Stimulated activated CD4-positive, alpha-beta T cell treated with anti-CD3 and anti-CD28 coated beads, TNF-alpha, amount 100 ng/mL, for 4 hours (primary cell): ENCODE results near the gene GPC5.
"Not testable (repeated sequence)": the region's sequence is repeated elsewhere in the genome, so short reads cannot be mapped to it uniquely, and the experiment has no call there.

Experiments
- DNase-seq, 3 experiments: peaks; one replicate each; pipeline ENCODE4 v3.0.0-alpha.2; 2020; ENCODE audit warnings: low read depth in 3 of 3

GPC5 gene

GRCh38 chr13:91879360-91879759 lies 480.9 kb downstream of the GPC5 start:
- no peak for DNase-seq

DNA sequence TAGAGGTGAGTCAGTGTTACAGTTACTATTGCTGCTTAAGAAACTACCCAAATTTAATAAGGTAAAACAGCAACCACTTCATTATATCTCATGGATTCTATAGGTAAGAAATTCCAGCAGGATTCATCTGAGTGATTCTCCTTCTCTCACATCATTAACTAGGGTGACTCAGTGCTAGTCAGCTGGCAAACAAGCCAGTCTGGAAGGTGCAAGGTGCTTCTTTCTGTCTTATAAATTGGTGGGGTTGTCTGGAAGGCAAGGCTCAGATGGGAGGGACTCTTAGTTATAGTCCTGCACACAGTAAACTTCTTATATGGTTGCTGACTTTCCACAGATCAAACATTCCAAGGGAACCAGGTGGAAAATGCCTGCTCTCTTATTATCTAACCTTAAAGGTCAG lies 484.5 kb downstream of the GPC5 start:
- DNase-seq: no peak

DNA sequence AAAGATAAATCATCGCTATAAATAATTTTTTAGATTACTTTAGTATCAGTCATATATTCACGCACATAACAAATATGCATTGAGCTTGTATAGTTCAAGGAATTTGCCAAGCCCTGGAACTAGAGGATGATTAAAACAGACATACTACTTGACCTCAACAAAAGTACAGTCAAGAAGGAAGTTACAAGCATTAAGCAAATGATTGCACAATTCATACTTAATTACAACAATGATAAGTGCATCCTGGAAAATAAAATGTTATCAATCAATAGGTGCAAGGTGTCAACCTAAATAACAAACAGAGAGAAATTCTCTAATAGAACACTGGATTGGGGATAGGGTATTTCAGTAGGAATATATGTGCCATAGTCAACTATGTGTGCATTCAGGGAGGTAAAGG lies 491.2 kb downstream of the GPC5 start:
- no peak for DNase-seq

DNA sequence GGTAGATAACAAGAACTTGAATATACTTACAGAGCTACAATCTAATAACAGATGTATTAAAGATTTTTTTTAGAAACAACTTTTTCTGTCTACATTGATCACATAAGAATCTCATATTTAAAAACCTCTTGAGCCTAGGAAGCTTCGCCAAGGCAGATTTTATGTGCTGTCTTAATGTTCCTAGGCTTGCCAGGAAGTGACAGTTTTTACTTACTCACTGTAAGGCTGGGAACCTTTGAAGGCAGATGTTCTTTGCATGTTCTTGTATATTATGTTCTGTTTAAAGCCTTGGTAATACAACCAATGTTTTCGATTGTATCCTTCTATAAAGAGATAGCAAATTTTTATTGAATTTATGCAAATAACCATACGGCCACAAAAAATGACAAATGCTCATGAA lies 492.7 kb downstream of the GPC5 start:
- no peak for DNase-seq

DNA sequence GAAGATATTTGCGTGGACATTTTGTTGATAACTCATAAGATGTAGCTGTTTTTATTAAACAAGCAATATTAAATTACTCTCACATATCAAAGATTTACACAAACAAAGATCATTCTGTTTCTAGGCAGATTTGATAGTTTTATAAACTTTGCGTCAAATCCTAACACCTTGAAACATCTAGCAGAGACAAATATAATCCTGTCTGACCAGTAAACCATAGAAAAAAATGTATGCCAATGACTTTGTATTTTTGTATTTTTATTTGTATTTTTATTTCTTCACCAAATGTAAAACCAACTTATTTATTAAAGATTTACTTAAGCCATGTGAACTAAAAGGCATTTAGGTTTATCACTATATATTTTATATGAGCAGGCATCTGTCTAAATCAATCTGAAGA lies 494.6 kb downstream of the GPC5 start:
- no peak for DNase-seq

- DNase-seq: no peak
Measured at GRCh38 chr13:91894316-91894715, 495.9 kb downstream of the GPC5 start.

GRCh38 chr13:91896547-91896946 lies 498.1 kb downstream of the GPC5 start:
- no peak for DNase-seq

DNA sequence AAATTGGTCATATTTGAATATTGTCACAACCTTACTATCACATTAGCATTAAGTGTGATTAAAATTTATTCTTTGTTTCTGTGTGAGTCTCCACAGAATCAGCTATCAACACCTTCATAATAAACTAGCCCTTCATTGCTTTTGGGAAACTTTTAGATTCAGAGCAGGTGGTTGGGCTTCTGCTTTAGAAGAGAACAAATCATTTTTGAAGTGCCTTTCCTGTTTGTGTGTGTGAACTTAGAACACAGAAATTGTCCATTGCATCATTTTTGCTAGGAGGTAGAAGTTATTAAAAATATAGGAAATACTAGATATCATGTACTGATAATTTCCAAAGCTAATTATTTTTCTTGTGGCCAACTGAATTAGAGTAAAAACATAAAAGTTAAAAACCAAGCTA lies 500.6 kb downstream of the GPC5 start:
- not testable (repeated sequence) for DNase-seq

- DNase-seq: no peak
Measured at GRCh38 chr13:91902291-91902690, 503.9 kb downstream of the GPC5 start.

DNA sequence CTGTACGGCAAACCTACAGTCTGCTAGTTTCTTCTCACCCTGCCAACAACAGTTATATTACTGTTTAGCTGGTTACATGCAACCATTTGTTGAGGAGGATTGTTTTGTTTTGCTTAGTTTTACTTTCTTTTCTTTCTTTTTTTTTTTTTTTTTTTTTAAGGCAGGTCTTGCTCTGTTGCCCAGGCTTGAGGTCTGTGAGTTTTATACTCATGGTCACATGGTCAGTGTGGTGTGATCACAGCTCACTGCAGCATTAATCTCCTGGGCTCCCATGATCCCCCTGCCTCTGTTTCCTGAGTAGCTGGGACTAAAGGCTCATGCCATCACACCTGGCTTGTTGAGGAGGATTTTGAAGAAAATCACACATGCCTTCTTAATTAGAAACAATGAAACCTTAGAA lies 505.6 kb downstream of the GPC5 start:
- no peak for DNase-seq

- no peak for DNase-seq
Measured at GRCh38 chr13:91904597-91904996, 506.2 kb downstream of the GPC5 start.

DNA sequence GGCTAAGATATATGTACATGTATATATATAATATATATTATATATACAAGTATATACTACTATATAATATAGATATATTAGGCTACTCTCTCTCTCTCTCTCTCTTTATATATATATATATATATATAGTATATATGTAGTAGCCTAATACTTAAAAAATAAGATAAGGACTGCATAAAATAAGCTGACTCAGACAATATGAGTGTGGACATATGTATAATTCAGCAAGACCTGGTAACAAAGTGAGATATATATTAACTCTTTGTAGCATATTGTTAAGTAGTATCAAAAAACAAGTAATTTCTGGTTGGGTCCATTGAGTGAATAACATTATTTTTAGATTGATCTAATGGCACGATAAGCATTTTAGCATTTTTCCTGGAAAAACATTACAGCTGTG lies 509.0 kb downstream of the GPC5 start:
- DNase-seq: no peak

DNA sequence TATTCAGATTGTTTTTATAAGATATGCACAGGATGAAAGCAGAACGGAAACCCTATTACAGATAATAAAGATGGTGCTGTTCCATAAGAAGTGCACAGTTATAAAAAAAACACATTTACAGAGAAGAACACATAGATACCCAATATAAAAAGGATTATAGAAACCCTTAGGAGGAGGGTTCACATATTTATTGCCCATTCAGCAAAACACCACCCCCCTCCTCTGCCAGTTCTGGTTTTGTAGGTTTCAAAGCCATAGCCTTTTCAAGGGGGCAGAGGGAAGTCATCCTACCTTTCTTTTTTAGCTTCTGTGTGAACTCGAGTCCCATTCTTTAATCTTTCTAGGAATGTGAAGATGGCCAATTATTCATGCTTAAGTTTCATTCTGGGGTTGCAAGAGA lies 511.2 kb downstream of the GPC5 start:
- no peak for DNase-seq

DNA sequence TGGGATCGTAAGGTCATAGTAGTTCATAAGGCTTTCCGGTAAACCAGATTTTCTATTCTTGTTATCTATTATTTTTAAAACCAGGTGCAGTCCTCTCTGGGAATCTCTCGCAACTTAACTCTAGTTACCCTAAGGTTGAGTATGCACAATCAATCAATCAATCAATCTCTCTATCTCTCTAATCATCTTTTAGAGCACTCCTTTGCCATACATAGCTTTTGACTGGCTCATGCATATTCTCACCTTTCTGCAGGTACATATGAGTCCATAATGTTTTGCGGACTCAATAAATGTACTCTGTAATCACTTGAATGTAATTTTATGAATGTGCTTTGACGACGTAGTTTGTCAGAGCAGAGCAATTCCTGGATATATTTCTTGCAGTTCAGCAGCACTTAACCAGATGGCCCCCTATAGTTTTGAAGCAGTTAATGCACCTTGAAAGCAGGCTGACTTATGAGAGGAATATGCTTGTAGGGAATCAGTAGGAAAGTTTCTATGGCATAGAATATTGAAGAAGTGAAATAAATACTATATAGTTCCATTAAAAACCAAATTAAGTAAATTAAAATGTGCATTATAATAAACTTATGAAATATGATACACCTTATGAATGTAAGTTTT lies 524.7 kb downstream of the GPC5 start:
- DNase-seq: no peak

GRCh38 chr13:91930687-91931086 lies 532.3 kb downstream of the GPC5 start:
- no peak for DNase-seq

- no peak for DNase-seq
Measured at GRCh38 chr13:91934354-91934753, 535.9 kb downstream of the GPC5 start.

- no peak for DNase-seq
Measured at GRCh38 chr13:91946498-91947070, 548.2 kb downstream of the GPC5 start.

- no peak for DNase-seq
Measured at GRCh38 chr13:91948736-91949135, 550.3 kb downstream of the GPC5 start.

GRCh38 chr13:91950803-91951202 lies 552.4 kb downstream of the GPC5 start:
- no peak for DNase-seq

GRCh38 chr13:91955546-91956355 lies 557.3 kb downstream of the GPC5 start:
- no peak for DNase-seq

GRCh38 chr13:91960947-91961346 lies 562.5 kb downstream of the GPC5 start:
- no peak for DNase-seq

DNA sequence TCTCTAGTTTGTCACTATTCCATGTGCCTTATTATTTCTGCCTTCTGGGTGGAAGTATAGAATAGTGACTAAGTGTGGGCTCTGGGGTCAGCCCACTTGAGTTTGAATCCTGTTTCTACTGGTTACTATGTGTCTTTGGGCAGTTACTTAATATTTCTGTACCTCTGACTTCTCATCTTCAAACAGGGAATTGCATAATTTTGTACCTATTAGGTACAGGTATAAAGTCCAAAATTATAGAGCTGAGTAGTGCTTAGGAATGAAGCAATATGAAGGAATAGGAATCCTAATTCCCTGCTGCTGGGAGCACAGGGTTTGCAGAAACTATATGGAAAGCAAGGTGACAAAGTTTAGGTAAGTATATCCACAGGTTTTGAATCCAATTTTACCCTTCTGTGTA lies 564.5 kb downstream of the GPC5 start:
- no peak for DNase-seq

DNA sequence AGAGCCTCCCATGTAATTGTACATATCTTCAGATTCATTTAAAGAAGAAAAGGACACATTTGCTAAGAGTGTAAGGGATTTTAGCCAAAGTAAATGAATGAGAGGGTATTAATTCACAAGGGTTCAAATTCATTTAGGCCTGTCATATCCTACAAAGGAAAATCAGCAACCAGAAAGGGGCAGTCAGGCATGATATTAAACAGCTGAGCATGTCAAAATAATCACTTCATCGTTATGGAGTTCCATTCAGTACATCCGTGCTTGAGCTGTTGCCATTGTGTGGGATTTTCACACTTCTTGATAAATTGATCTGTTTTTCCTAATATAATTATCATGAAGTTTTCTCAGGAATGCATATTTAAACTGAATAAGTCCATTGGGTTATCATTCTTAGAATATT lies 567.1 kb downstream of the GPC5 start:
- DNase-seq: no peak
